SH-SY5Y (cell line): Measurements from ENCODE around the gene GADL1.

Experiments used
- GATA2 ChIP-seq: IDR thresholded peaks from 2 replicates; pipeline ENCODE4 v1.6.1; 2011; ENCODE audit warnings: mild to moderate bottlenecking, low read depth, low read length
- GATA3 ChIP-seq: IDR thresholded peaks from 2 replicates; pipeline ENCODE4 v1.6.1; 2011; ENCODE audit warnings: low read depth, mild to moderate bottlenecking, low read length, moderate library complexity

GADL1 gene

DNA sequence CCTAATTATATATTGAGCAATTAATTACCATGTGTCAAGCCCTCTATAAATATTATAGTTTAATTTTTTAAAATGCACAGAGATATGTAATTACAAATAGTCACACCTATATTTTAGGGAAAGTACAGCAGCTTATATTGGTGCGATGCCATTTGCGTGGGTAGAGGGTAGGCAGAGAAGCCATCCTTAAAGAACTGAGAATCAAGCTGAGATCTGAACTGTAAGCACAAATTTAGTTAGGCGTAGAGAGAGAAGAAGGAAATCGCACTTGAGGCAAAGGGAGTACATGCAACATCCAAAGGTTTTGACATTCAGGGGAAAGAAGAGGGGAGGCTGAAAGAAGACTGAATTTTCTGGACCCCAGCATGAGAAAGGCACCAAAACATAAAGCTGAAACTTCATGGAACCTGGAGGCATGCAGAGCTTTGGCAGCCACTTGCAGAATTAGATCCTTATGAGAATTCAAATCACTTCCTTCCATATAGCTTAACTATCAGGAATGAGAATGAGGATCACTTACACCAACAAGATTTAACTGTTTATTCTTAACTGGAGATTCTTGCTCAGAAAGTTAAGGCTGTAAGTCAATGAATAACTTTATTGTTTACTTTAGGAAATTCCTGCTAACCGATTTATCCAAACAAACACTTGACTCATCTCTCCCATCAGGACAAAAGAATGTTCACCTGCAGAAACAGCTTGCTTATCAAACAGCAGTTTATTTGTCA lies 173.7 kb downstream of the GADL1 start:
- no peak for TF ChIP-seq GATA3
- TF ChIP-seq GATA2 = no peak

DNA sequence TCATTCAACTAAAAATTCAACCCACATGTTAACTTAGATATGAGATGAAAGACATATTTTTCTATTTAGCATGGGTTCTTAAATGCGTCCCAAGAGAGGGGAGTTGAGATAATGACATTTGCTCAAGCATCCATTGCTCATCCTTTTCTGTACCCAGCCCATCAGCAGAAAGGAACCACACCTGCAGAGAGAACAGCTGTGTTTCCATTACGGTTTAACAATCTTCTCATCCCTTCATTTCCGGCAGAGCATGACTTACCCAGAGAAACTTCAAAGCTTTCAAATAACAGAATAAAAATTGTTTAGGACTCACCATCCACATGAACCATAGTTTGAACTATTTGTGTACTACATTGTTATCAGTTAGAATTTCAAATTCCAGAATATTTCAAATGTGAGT lies 174.9 kb downstream of the GADL1 start:
- TF ChIP-seq GATA3 (no peak), GATA2 (no peak)

DNA sequence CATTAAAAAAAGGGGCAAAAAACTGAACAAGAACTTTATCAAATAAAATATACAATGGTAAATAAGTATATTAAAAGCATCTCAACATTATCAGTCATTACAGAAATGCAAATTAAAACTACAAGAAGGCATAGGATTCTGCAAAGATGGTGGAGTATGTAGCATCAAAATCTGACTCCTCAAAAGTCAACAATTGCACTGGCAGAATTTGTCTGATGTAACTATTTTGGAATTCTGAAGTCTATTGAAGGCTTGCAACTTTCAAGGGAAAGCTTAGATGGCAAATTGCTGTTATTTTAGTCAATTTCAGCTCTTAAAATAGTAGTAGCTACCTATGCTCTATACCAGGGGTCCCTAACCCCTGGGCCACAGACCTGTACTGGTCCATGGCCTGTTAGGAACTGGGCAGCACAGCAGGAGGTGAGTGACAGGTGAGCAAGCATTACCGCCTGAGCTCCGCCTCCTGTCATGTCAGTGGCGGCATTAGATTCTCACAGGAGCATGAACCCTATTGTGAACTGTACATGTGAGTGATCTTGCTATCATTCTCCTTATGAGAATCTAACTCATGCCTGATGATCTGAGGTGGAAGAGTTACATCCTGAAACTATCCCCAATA lies 180.5 kb downstream of the GADL1 start:
- no peak for TF ChIP-seq GATA3
- no peak for TF ChIP-seq GATA2

DNA sequence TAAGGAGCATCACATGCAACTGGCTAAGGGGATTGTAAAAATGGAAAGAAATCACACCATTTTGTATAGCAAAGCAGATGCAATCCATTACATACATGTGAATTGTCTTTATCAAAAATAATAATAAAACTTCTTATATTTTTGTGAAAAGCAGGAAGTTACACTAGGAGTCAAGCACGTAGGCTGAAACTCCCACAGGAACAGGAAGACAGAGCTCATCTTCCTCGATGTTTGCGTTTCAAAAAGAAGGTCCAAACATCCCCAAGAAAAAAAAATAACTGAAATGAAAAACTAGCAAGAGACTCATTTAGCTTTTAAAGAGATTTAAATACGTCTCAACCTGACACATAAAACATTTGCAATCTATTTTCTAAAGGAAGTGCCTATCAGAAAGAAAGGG lies 181.5 kb downstream of the GADL1 start:
- TF ChIP-seq GATA3 (no peak), GATA2 (no peak)

DNA sequence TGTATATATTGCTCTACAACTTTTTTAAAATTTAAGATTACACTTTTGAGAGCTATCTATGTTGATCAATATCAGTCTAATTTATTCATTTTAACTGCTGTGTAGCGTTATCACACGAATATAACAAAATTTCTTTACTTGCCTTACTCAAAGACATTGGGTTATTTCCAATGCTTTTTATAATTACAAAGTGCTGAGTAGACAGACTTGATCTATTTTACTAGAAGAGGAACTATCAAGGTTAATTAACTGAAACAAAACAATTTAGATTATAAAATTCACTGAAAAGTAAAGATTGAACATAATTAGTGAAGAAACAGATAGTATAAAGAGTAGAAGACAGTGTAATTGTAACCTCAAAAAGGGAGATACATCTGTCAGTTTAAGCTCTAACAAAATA lies 182.6 kb downstream of the GADL1 start:
- no peak for TF ChIP-seq GATA2
- TF ChIP-seq GATA3 = no peak

DNA sequence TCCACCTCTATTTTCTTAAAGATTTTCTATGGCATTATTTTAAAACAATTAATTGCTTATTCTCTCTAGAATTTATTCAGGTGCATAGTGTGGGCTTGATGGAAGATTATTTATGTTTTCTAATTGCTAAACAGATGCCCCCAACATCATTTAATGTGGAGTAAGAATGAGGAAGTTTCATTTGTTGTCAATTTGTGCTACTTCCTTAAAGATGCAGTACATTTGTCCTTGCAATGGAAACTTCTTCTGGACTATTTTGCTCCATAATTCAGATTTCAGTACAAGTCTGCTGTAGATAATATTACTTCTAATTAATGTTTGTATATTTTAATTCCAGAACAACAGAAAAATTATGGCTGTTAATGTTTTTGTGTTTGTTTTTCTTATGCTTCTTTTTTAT lies 183.3 kb downstream of the GADL1 start:
- TF ChIP-seq GATA2 (no peak), GATA3 (no peak)

DNA sequence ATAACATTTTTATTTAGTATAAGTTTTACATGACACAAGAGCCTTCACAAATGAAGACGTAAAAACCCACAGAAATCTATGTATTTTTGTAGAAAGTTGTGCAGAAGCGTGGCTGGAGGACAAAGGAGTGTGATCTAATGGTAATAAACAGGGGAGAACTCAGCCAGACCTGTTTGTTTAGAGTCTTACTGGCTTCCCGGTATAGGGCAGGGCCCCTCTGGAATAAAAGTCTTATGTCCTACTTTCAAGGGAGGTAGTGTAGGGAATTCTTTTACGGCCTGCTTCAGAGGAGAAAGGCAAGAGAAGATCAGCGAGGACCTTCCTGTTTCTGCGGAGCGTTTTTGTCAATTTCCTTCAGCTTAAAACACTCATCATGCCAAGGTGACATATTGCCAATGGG lies 184.4 kb downstream of the GADL1 start:
- TF ChIP-seq GATA3 (no peak), GATA2 (no peak)

DNA sequence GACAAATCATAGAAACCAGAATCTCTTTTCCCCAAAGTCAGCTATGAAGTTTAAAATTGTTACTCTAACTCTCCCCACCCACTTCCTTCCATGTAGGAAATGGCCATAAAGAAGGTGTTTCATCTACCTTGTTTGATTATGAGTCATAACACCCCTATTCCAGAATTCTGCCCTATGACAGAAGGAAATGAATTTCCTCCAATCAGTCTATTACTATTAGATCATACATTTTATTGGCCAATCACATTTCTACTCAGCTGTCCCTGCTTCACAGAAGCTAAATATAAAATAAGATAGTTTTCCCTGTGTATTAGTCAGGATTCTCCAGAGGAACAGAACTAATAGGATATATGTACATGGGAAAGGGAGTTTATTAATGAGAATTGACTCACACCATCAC lies 186.0 kb downstream of the GADL1 start:
- TF ChIP-seq GATA3 (no peak), GATA2 (no peak)

DNA sequence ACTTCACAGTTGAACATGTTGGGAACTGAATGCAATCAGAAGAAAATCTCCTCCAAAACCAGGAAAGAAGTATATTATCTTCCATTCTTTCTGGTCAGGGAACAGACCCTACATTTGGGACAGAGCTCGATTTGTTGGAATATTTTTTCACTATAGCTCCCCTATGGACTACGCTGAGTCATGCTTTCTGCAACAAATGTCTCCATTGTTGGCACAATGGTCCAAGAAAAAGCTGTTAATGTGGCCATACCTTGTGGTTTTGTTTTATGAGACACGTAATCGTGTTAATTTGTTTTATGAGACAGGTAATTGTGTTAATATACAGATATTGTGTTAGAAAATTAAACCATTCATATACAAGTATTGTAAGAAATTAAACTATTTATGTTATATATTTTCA lies 186.6 kb downstream of the GADL1 start:
- TF ChIP-seq GATA3 = no peak
- no peak for TF ChIP-seq GATA2

DNA sequence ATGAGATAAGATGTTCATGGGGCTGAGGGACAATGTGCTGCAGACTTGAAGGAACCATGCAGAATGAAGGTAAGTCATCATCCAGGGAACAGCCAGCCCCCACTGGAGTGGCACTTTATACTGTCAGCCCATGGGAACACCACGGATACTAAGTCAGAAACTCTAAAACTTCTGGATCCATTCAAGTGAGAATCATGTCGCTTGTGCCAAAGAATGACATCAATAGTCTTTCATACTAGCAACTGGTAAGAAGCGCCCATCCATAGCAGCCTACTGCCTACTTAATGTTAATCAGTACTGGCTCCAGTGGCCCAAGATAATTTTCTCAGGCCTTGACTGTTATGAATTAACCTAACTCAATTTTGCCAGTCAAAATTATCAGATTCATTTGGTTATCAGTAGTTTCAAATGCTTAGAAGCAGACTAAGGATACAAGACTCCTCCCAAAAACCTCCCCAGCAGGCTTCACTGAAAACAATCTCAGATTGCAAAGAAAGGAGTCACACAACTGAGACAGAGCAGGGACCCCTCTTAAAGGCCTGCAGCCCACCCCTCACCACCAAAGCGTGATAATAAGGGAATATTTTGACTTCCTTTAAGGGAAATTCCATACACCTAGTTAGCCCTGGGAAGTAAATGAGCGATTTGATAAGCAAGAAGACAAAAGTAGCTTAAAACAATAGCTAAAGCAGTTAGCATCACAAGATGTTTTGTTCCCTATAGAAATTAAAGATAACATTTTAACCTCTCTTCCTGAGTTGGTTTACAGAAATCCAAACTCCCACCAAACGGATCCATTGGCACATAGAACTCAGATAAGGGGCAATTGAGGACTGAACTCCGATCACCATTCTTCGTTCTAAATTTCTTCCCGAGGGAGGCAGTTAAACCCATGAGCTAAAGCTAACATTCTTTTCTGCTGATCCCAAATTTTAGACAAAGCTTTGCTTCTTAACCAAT lies 189.2 kb downstream of the GADL1 start:
- TF ChIP-seq GATA2 = no peak
- TF ChIP-seq GATA3 = no peak

DNA sequence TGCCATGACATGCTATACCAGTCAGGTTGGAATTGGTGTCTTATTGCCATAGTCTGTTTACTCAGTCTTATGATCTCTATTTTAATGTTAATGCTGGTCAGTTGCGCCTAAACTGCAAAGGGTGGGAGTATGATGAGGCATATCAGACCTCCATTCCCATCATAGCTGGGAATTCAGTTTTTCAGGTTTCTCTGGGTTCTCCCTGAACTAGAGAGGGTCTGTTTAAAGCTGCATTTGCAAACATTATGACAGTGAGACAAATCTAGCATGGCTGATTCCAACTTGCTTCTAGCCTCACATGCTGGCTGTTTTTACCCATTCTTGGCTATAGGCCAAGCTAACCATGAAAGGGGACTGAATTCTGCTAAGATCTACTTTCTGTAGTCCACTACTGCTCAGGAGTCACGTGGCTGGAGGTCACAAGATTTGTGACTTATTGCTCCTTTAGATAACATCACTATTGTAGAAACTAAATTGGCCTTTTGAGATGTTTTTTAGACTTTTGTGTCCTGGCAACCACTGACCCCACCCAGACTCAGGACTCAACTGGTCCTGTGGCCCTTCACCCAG lies 191.5 kb downstream of the GADL1 start:
- no peak for TF ChIP-seq GATA2
- TF ChIP-seq GATA3 = no peak

DNA sequence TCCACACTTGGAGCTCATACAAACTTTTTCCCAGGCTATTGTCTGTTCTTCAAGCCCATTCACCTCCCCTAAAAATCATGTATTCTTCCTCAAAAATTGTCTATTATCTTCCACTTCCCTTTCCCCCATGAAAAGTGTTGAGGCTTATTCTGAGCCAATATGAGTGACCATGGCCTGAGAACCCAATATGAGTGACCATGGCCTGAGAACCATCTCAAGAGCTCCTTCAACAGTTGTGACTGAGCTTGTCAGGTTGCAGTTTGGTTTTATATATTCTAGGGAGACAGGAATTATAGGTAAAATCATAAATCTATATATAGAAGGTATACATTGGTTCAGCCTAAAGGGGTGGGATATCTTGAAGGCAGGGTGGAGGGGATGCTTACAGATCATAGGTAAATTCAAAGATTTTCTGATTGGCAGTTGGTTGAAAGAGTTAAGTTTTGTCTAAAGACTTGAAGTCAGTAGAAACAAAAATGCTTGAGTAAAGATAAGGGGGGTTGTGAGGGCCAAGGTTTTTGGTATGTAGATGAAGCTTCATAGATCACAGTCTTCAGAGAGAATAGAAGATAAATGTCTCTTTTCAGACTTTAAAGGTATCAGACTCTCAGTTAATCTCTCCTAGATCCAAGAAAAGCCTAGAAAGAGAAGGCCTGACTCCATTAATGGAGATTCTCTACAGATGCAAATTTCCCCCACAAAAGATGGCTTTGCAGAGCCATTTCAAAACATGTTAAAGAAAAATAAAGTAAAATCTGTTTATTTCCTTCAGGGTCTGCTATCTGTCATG lies 192.2 kb downstream of the GADL1 start:
- TF ChIP-seq GATA3 = no peak
- TF ChIP-seq GATA2 = no peak

DNA sequence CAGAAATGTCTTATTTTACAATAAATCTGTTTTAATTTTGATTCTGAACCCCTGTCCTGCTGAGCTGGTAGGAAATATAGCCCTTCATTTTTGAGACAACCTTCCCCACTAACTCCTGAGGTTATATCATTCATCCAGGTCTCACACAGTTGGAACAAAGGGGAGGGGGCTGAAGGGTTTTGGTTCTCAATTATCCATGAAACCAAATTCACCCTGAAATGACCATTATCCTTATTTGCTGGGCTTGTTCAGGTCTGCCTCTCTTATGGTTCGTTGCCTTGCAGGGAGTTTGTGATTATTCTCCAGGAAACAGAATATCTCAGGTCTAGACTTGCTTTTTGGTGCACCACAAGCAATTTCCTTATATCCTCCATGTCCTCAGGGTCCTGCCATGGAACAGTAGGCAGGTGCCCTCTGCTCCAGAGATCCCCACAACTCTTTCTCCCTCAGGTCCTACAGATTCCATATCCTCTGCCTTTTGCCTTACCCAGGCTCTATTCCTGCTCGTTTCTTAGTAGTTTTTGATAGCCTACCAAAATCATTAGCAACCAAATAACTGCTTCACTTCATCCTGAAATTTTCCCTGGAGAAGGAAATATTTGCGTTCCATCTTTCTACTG lies 193.6 kb downstream of the GADL1 start:
- TF ChIP-seq GATA3 = no peak
- no peak for TF ChIP-seq GATA2
